IMR-90 (cell line): ENCODE results near the gene GBA3. TPM values are rescaled to one million over a fixed set of nuclear protein-coding genes. Genes with fewer than 3 reads are reported as not detected.

Experiments used
- ATAC-seq: fragments of 200-7000 bp; cut with Tn5 transposase; 2 replicates; pipeline ENCODE4 v1.9.1; 2020; ENCODE audit warnings: low read depth, mild to moderate bottlenecking, moderate library complexity
- BruUV-seq: library from RNA; stranded (reverse); fragments of 400-500 nt; replicated peaks from 2 replicates; lab custom pipeline; 2021; lab: Mats Ljungman, UMichigan
- CTCF ChIA-PET: fragments of 300-600 bp; formaldehyde crosslinking; extraction: SDS; loops from one replicate; lab custom pipeline; 2021; ENCODE audit warnings: antibody characterized with exemption; lab: Yijun Ruan, JAX
- POLR2A ChIA-PET: fragments of 300-600 bp; sonication (Branson Sonifier 250); formaldehyde crosslinking; loops from one replicate; lab custom pipeline; 2022; ENCODE audit warnings: antibody characterized with exemption; ENCODE audit not compliant: unreplicated experiment; lab: Charles Lee
- DNase-seq: peaks from one replicate; pipeline ENCODE4 v3.0.0; 2013
- H2AFZ ChIP-seq: replicated peaks from 2 replicates; pipeline ENCODE3; 2013; ENCODE audit warnings: low read length, mild to moderate bottlenecking; ENCODE audit not compliant: poor library complexity
- H2AK5ac ChIP-seq: 2 replicates; pipeline ENCODE4 v1.6.1; 2013; ENCODE audit warnings: low read depth, low read length, inconsistent platforms
- H2AK9ac ChIP-seq: replicated peaks from 2 replicates; pipeline ENCODE3; 2013; ENCODE audit warnings: mild to moderate bottlenecking, low read depth, low read length, moderate library complexity; ENCODE audit not compliant: poor library complexity
- H2BK120ac ChIP-seq: 2 replicates; pipeline ENCODE4 v1.6.1; 2013; ENCODE audit warnings: low read depth, low read length, inconsistent platforms
- H2BK15ac ChIP-seq: 3 replicates; pipeline ENCODE4 v1.6.1; 2013; ENCODE audit warnings: low read depth, low read length, inconsistent platforms
- H2BK20ac ChIP-seq: 2 replicates; pipeline ENCODE4 v1.6.1; 2013; ENCODE audit warnings: low read depth, mild to moderate bottlenecking, inconsistent platforms, low read length, moderate library complexity
- H2BK5ac ChIP-seq: 2 replicates; pipeline ENCODE4 v1.6.1; 2013; ENCODE audit warnings: mild to moderate bottlenecking, low read depth, low read length, inconsistent platforms; ENCODE audit not compliant: poor library complexity, severe bottlenecking
- H3K14ac ChIP-seq: replicated peaks from 2 replicates; pipeline ENCODE4 v1.6.1; 2013; ENCODE audit warnings: low read depth, low read length, inconsistent platforms
- H3K18ac ChIP-seq: 2 replicates; pipeline ENCODE4 v1.6.1; 2013; ENCODE audit warnings: low read depth, low read length, control low read depth
- H3K23ac ChIP-seq: 2 replicates; pipeline ENCODE4 v1.6.1; 2013; ENCODE audit warnings: low read depth, low read length, inconsistent platforms
- H3K27ac ChIP-seq: 2 replicates; pipeline ENCODE4 v1.5.1; 2013; ENCODE audit warnings: mild to moderate bottlenecking, control low read depth, low read length; ENCODE audit not compliant: insufficient read depth
- H3K27me3 ChIP-seq: 2 replicates; pipeline ENCODE4 v1.6.1; 2013; ENCODE audit warnings: low read length; ENCODE audit not compliant: control insufficient read depth, insufficient read depth
- H3K36me3 ChIP-seq: 2 replicates; pipeline ENCODE4 v1.6.1; 2013; ENCODE audit warnings: low read length, mixed read lengths; ENCODE audit not compliant: control insufficient read depth, insufficient read depth
- H3K4ac ChIP-seq: 2 replicates; pipeline ENCODE4 v1.6.1; 2013; ENCODE audit warnings: low read depth, low read length, inconsistent platforms
- H3K4me1 ChIP-seq: 2 replicates; pipeline ENCODE4 v1.6.1; 2013; ENCODE audit warnings: low read length, mixed read lengths; ENCODE audit not compliant: control insufficient read depth, insufficient read depth
- H3K4me2 ChIP-seq: 2 replicates; pipeline ENCODE4 v1.6.1; 2013; ENCODE audit warnings: low read depth, mild to moderate bottlenecking, control low read depth, low read length, moderate library complexity
- H3K4me3 ChIP-seq: 2 replicates; pipeline ENCODE4 v1.5.1; 2013; ENCODE audit warnings: low read depth, mild to moderate bottlenecking, control low read depth, low read length, moderate library complexity; ENCODE audit not compliant: insufficient read depth
- H3K56ac ChIP-seq: 2 replicates; pipeline ENCODE4 v1.6.1; 2013; ENCODE audit warnings: low read length, inconsistent platforms; ENCODE audit not compliant: insufficient read depth; ENCODE audit errors: extremely low read depth
- H3K79me1 ChIP-seq, 2 experiments: 2 replicates each; pipeline ENCODE4 v1.6.1; 2013; ENCODE audit warnings: low read length in 2 of 2, inconsistent platforms in 1 of 2, low read depth in 1 of 2
- H3K9ac ChIP-seq: 2 replicates; pipeline ENCODE4 v1.6.1; 2013; ENCODE audit warnings: low read depth, low read length, control low read depth
- H3K9me1 ChIP-seq: 2 replicates; pipeline ENCODE4 v1.6.1; 2013; ENCODE audit warnings: low read length, inconsistent platforms; ENCODE audit not compliant: insufficient read depth
- H3K9me3 ChIP-seq: 2 replicates; pipeline ENCODE4 v1.6.1; 2013; ENCODE audit warnings: low read length; ENCODE audit not compliant: control insufficient read depth, insufficient read depth
- H4K20me1 ChIP-seq: 2 replicates; pipeline ENCODE4 v1.6.1; 2013; ENCODE audit warnings: low read length, inconsistent platforms; ENCODE audit not compliant: insufficient read depth
- H4K5ac ChIP-seq: 2 replicates; pipeline ENCODE4 v1.6.1; 2013; ENCODE audit warnings: mild to moderate bottlenecking, low read depth, low read length, control low read depth
- H4K8ac ChIP-seq, 2 experiments: 2 replicates each; pipeline ENCODE4 v1.6.1; 2013; ENCODE audit warnings: low read depth in 2 of 2, low read length in 2 of 2, control low read depth in 1 of 2, inconsistent platforms in 1 of 2
- H4K91ac ChIP-seq: 2 replicates; pipeline ENCODE4 v1.6.1; 2013; ENCODE audit warnings: low read depth, low read length, inconsistent platforms; ENCODE audit not compliant: insufficient read depth
- CHD1 ChIP-seq: IDR thresholded peaks from 2 replicates; pipeline ENCODE4 v1.6.1; 2012; ENCODE audit warnings: low read depth, low read length, improper control_type of control experiment
- FOS ChIP-seq: fragments of 150-350 bp; IDR thresholded peaks from 2 replicates; pipeline ENCODE4 v1.6.1; 2016; ENCODE audit warnings: low read depth, low read length
- MAFK ChIP-seq: IDR thresholded peaks from 2 replicates; pipeline ENCODE4 v1.6.1; 2012; ENCODE audit warnings: low read depth, low read length, improper control_type of control experiment
- MXI1 ChIP-seq: IDR thresholded peaks from 2 replicates; pipeline ENCODE4 v1.6.1; 2012; ENCODE audit warnings: low read depth, mild to moderate bottlenecking, low read length, moderate library complexity, borderline replicate concordance
- POLR2A ChIP-seq: IDR thresholded peaks from 2 replicates; pipeline ENCODE4 v1.6.1; 2012; ENCODE audit warnings: mild to moderate bottlenecking, low read depth, low read length
- WGBS, 2 experiments: methylation state at CpG; one replicate each; pipeline versions ENCODE4 v1.1.5 to v1.1.7; 2013; ENCODE audit warnings: missing lambda C conversion rate in 2 of 2; ENCODE audit not compliant: insufficient read length in 1 of 2; ENCODE audit errors: extremely low coverage in 2 of 2; 5-methylcytosine and 5-hydroxymethylcytosine counted together
- dilution Hi-C: fragments of 300-500 bp; cut with HindIII; formaldehyde crosslinking; loops from one replicate; pipeline ENCODE4 v1.14.3; 2018; ENCODE audit warnings: low sequenced_read_pairs; ENCODE audit not compliant: unreplicated experiment
- in situ Hi-C: fragments of 300-500 bp; cut with MboI; formaldehyde crosslinking; loops from 3 replicates; pipeline ENCODE4 v1.14.3; 2019; ENCODE audit warnings: low sequenced_read_pairs, inconsistent platforms, mixed read lengths
- intact Hi-C: fragments of 100-400 bp; cut with micrococcal nuclease; formaldehyde crosslinking; loops from 2 replicates; pipeline ENCODE4 v1.10.0; 2022
- polyA plus RNA-seq, 3 experiments: library from polyadenylated mRNA; depleted of rRNA; stranded (reverse); fragments of >200 nt; gene quantifications; 2 replicates each; pipeline ENCODE4 v1.2.3, GENCODE V29; 2012; ENCODE audit warnings: low replicate concordance in 1 of 3
- total RNA-seq: library from RNA; depleted of rRNA; stranded (reverse); fragments of >200 nt; gene quantifications from 2 replicates; pipeline ENCODE4 v1.2.3, GENCODE V29; 2012
- TF ChIP-seq, protein P1 (sequence below): fragments of 150-350 bp; IDR thresholded peaks from 2 replicates; pipeline ENCODE4 v1.6.1; 2017; ENCODE audit warnings: mild to moderate bottlenecking, antibody characterized with exemption, low read length, low read depth

GBA3 gene
- total and polyA plus RNA-seq, 2 of the 4 experiments (the other 2 are of a cell fraction) = not detected

DNA sequence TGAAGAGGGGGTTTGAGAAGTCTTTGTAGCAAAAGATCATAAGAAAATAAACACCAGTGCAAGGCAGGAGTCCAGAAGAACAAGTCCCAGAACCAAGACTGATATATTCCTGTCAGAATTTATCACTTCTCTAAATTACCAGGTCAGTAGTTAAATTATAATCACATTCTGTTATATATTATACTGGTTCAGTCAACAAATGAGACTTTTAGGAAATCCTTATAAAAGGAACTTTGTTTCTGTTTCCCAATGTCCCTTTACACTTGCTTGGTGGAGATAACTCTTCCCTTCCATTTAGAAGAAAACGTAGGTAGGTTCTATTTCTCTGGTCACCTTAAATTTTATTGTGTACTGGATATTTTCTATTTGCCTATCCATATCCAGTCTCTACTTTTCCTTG is 21.1 kb downstream of the GBA3 start:
- intact Hi-C loops (no loop called here), dilution Hi-C loops (no loop called here), in situ Hi-C loops (no loop called here)
- no peak overlapping the region for H2AFZ ChIP-seq
- H3K4me2 ChIP-seq = no peak overlapping the region
- H4K5ac ChIP-seq = no peak overlapping the region
- H2BK120ac ChIP-seq = no peak overlapping the region
- H3K79me1 ChIP-seq = no peaks in the 10 kb centered on the region
- no peak overlapping the region for H3K14ac ChIP-seq
- H3K4me3 ChIP-seq = no peak overlapping the region
- H4K91ac ChIP-seq = no peak overlapping the region
- no TSS peak for BruUV-seq
- no peak overlapping the region for H3K4ac ChIP-seq
- no peaks in the 10 kb centered on the region for H4K20me1 ChIP-seq
- no peak overlapping the region for H3K18ac ChIP-seq
- no peaks in the 10 kb centered on the region for H3K9me3 ChIP-seq
- ATAC-seq (no peak), DNase-seq (no peak)
- no peak overlapping the region for H2BK20ac ChIP-seq
- no peak overlapping the region for H2BK5ac ChIP-seq
- no peaks in the 10 kb centered on the region for H3K27me3 ChIP-seq
- TF ChIP-seq POLR2A (no peak), CHD1 (no peak), MXI1 (no peak), FOS (no peak), MAFK (no peak)
- TF ChIP-seq, protein P1, sequence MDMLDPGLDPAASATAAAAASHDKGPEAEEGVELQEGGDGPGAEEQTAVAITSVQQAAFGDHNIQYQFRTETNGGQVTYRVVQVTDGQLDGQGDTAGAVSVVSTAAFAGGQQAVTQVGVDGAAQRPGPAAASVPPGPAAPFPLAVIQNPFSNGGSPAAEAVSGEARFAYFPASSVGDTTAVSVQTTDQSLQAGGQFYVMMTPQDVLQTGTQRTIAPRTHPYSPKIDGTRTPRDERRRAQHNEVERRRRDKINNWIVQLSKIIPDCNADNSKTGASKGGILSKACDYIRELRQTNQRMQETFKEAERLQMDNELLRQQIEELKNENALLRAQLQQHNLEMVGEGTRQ = no peak
- no peak overlapping the region for H2AK5ac ChIP-seq
- H3K9me1 ChIP-seq = no peaks in the 10 kb centered on the region
- CTCF ChIA-PET = no interaction called here
- H3K56ac ChIP-seq = no peak overlapping the region
- no peak overlapping the region for H3K23ac ChIP-seq
- no peak overlapping the region for H4K8ac ChIP-seq
- WGBS, 2 experiments = no CpG with 5 or more reads among the region's 1 CpG
- no peaks in the 10 kb centered on the region for H3K36me3 ChIP-seq
- POLR2A ChIA-PET = no interaction called here
- H2BK15ac ChIP-seq = no peak overlapping the region
- H3K4me1 ChIP-seq = no peaks in the 10 kb centered on the region
- H3K27ac ChIP-seq = no peak overlapping the region
- no peak overlapping the region for H2AK9ac ChIP-seq
- H3K9ac ChIP-seq = no peak overlapping the region
